ENCODE results near the gene RXFP1.

Gene RXFP1

DNA sequence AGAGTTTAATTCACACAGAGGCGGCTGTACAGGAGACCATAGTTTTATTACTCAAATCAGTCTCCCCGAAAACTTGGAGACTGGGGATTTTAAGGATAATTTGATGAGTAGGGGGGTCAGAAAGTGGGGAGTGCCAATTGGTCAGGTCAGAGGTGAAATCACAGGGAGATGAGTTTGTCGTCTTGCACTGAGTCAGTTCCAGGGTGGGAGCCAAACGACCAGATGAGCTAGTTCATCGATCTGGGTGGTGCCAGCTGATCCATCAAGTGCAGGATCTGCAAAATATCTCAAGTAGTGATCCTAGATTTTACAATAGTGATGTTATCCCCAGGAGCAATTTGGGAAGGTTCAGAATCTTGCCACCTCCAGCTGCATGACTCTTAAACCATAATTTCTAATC lies 154.4 kb downstream of the RXFP1 start:
- DNase-seq, result no peak

DNA sequence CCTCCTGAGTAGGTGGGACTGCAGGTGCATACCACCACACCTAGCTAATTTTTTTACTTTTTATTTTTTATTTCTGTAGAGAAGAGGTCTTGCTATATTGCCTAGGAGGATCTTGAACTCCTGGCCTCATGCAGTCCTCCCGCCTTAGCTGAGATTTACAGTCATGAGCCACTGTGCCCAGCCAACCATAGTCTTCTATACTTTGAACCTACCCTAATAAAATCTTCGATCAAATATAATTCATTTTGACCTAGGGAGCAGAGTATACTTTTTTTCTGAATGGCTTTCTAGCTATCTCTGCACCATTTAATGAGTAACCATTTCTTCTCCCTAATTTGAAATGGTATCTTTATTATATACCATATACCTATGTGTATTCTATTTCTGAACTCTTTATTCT lies 157.1 kb downstream of the RXFP1 start:
- no peak for DNase-seq

DNA sequence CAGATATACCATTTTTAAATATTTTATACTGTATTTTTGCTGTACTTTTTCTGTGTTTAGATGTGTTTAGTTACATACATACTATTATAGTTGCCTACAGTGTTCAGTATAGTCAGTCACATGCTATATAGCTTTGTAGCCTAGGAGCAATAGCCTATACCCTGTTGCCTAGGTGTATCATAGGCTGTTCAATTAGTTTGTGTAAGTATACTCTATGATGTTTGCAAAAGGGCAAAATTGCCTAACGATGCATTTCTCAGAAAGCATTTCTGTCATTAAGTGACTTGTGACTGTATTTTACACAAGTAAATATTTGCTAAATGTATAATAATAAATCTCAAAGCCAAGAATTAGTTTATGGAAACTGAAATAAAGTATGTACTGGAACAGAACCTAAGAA lies 159.9 kb downstream of the RXFP1 start:
- DNase-seq, result no peak

DNA sequence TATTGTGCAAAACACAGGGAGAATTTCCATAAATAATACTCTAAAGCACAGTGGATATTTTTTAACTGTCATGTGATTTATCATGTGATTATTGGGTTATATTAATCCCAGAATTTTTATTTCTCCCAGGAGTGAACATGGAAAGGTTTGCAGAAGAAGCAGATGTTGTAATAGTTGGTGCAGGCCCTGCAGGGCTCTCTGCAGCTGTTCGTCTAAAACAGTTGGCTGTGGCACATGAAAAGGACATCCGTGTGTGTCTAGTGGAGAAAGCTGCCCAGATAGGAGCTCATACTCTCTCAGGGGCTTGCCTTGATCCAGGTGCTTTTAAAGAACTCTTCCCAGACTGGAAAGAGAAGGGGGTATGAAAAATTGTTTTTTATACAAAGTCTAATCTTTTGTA lies 160.4 kb downstream of the RXFP1 start:
- DNase-seq, result no peak

DNA sequence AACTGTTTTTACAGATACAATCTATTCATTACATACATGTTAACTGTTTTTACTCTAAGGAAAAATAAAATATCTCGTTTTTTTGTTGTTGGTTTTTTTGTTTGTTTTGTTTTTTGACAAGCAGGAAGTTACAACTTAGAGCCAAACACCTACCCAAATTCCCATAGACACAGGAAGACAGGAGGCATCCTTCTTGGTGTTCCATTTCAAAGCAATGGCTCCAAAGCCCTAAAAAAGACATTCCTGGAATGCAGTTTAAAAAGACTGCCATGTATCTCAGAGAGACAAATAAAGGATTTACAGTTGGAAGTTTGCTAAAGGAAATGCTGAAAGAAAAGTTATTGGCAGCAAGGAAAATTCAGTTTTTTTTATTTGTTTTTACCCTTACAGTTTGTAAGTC lies 167.1 kb downstream of the RXFP1 start:
- DNase-seq, result no peak
